Epithelial cell of esophagus (primary cell): ENCODE data around the gene MEGF11.

ENCODE experiments used
- DNase-seq: peaks from one replicate; pipeline ENCODE4 v3.0.0; 2010; ENCODE audit warnings: low read depth
- H3K4me3 ChIP-seq: 2 replicates; pipeline ENCODE4 v1.5.1; 2011; ENCODE audit warnings: mild to moderate bottlenecking, low read length, control low read depth
- CTCF ChIP-seq: IDR thresholded peaks from 2 replicates; pipeline ENCODE4 v1.5.1; 2011; ENCODE audit warnings: low read depth, mild to moderate bottlenecking, low read length, control low read depth, inconsistent platforms; ENCODE audit not compliant: insufficient read depth; ENCODE audit errors: missing control alignments

Gene MEGF11

DNA sequence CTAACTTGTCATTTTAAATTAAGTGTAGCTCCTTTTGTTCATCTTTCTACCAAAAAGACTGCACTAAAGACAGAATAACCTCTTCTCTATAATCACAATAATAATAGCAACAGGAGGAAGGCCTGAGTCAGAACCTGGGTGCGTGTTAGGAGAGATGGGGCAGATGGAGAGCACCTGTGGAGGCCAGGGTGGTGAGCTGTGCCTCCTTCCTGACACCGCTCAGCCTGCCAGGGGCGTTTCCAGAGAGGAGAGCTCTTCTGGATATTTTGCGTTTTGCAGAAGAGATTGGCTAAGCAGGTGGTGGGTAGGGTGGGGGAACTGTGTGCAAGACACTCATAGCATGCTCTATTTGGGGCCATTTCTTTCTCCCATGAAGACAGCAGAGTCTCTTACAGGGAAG is 83.5 kb downstream of the MEGF11 start:
- no peak overlapping the region for H3K4me3 ChIP-seq
- TF ChIP-seq CTCF, result no peak
- DNase-seq, result no peak

- TF ChIP-seq CTCF, result no peak
- DNase-seq, result no peak
- no peak overlapping the region for H3K4me3 ChIP-seq
These were observed 83.9 kb downstream of the MEGF11 start for GRCh38 chr15:66169625-66170024.

- TF ChIP-seq CTCF, result no peak
- no peak overlapping the region for H3K4me3 ChIP-seq
- DNase-seq, result no peak
These were observed 84.5 kb downstream of the MEGF11 start for GRCh38 chr15:66169023-66169422.

DNA sequence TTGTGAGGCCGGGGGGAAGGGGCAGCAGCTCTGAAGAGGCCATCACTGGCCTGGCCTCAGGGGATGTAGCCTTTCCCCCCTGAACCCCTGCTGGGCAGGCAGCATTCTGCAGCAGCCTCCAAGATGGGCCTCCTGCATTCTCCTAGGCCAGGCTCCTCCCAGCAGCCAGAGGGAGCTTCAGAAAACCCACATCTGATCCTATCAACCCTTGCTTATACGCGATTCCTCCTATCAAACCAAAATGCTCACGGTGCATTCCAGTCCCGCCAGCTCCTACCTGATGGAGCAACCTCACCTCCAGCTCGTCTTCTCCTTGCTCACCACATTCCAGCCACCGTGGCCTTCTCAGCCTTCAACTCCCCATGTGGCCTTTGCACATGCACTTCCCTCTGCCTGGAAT is 85.7 kb downstream of the MEGF11 start:
- H3K4me3 ChIP-seq, result no peak overlapping the region

DNA sequence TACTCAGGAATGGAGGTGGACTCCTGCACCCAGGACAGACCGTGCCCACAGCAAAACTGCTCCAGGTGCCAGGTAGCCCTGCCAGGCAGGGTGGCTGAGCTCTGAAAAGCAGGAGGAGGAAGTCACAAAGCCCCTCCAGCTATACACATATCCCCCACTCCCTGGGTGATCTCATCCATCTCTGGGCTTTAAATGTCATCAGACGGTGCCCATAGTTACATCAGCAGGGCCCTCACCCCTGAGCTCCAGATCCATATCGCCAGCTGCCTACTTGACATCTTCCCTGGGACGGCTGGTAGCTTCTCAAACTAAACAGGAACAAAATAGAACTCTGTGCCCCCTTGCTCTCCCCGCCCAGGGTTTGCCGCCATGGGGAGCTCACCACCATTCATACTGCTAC is 87.7 kb downstream of the MEGF11 start:
- no peak for DNase-seq

More for the DNA sequence above, 85.7 kb downstream of the MEGF11 start:
- TF ChIP-seq CTCF, result no peak
- DNase-seq, result no peak

DNA sequence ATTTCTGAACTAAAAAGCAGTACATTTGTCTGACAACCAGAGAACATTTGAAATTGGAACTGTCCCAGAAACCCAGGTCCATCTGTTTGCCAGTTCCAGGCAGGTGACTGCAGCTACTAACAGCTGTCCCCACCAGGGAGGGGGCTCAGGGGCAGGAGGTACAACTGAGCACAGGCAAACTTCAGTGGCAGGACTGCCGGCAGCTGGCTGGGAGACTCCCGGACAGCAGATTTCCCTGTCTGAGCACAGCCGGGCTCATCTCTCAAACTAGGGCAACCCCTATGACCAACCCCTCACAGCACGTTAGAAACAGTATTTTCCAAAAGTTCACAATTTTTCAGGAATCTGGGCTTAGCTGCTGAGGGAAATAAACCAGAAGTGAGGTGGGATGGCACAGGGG is 88.8 kb downstream of the MEGF11 start:
- H3K4me3 ChIP-seq, result no peak overlapping the region
- TF ChIP-seq CTCF, result no peak
- no peak for DNase-seq

More for the DNA sequence above, 87.7 kb downstream of the MEGF11 start:
- no peak overlapping the region for H3K4me3 ChIP-seq
- TF ChIP-seq CTCF, result no peak

- DNase-seq, result no peak
- no peak for TF ChIP-seq CTCF
- no peak overlapping the region for H3K4me3 ChIP-seq
These were observed 90.0 kb downstream of the MEGF11 start for GRCh38 chr15:66163553-66163952.
